AG09309 (cell line): ENCODE measurements around the gene LRCH3.
"Not testable (repeated sequence)": the region's sequence is repeated elsewhere in the genome, so short reads cannot be mapped to it uniquely, and the experiment has no call there.

ENCODE experiments used
- DNase-seq: peaks from one replicate; pipeline ENCODE4 v3.0.0-alpha.2; 2010; ENCODE audit warnings: low read depth
- H3K4me3 ChIP-seq: 2 replicates; pipeline ENCODE4 v1.5.1; 2011; ENCODE audit warnings: mild to moderate bottlenecking, low read depth, low read length, moderate library complexity; ENCODE audit not compliant: control insufficient read depth
- TF ChIP-seq, protein P1 (sequence below): IDR thresholded peaks from 2 replicates; pipeline ENCODE4 v1.5.1; 2011; ENCODE audit warnings: mild to moderate bottlenecking, low read depth, low read length, inconsistent platforms; ENCODE audit not compliant: insufficient read depth, control insufficient read depth; ENCODE audit errors: missing control alignments

LRCH3 gene

DNA sequence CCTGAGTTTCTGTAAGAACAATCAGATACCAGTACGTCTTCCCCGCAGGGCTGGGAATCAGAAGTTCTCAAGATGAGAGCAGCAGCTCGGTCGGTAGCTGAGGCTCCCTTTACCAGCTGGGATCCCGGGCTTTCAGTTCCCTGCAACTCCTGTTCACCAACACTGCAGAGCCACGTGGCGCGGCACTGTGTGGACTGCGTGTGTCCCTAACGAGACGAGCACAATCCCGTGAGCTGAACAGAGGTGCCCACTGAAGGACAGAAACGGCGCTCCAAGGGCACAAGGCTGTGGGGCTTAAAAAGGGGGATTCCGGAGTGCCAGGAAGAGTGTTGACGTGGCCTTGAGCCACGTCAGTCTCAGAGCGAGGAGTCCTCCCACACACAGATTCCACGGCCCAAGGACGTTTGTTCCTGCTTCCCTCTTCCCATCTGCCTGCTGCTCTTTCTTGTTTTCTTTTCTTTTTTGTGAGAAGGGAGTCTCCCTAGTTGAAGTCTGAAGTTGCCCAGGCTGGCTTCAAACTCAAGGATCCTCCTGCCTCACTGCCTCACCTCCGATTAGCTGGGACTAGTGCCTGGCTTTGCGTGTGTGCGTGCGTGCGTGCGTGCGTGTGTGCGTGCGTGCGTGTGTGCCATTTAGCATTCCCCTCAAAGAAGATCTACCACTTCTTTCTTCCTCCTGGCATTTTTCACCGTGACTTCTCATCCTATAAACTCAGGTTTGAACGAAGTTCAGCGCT is 121.9 kb downstream of the LRCH3 start:
- H3K4me3 ChIP-seq: no peak overlapping the region
- TF ChIP-seq, protein P1, sequence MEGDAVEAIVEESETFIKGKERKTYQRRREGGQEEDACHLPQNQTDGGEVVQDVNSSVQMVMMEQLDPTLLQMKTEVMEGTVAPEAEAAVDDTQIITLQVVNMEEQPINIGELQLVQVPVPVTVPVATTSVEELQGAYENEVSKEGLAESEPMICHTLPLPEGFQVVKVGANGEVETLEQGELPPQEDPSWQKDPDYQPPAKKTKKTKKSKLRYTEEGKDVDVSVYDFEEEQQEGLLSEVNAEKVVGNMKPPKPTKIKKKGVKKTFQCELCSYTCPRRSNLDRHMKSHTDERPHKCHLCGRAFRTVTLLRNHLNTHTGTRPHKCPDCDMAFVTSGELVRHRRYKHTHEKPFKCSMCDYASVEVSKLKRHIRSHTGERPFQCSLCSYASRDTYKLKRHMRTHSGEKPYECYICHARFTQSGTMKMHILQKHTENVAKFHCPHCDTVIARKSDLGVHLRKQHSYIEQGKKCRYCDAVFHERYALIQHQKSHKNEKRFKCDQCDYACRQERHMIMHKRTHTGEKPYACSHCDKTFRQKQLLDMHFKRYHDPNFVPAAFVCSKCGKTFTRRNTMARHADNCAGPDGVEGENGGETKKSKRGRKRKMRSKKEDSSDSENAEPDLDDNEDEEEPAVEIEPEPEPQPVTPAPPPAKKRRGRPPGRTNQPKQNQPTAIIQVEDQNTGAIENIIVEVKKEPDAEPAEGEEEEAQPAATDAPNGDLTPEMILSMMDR: no peak
- no peak for DNase-seq

DNA sequence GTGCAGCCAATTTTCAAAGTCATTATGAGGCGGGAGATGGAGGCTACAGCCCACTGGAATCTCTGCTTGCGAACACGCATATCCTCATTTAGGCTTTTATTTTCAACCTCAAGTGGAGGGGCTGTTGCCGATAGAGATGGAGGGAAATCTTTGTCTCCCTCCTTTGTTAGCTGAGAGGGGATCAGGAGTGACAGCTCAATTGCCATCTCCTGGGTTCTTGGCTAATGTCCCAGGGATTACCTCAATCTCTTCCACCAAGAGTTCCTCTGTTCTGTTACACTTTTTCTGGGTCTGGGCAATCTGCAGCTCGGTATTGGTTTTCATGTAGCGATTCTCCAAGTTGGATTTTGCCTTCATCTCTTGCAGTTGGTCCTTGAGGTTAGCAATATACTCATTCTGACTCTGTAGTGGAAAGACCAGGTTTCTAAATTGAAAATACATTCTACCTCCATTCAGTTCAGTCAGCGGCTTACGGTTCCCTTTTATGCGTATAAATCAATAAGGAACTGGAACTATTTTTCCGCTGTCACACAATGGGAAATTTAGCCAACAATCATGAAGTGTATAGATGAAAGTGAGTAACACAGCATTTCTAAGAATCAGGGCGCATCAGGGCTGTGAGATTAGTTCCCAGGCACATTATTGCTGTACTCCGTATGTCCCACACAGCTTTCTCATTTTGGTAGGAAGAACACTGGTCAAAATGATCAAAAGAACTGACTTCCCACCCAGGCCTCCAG is 122.8 kb downstream of the LRCH3 start:
- no peak overlapping the region for H3K4me3 ChIP-seq
- TF ChIP-seq, protein P1: no peak
- DNase-seq: no peak

DNA sequence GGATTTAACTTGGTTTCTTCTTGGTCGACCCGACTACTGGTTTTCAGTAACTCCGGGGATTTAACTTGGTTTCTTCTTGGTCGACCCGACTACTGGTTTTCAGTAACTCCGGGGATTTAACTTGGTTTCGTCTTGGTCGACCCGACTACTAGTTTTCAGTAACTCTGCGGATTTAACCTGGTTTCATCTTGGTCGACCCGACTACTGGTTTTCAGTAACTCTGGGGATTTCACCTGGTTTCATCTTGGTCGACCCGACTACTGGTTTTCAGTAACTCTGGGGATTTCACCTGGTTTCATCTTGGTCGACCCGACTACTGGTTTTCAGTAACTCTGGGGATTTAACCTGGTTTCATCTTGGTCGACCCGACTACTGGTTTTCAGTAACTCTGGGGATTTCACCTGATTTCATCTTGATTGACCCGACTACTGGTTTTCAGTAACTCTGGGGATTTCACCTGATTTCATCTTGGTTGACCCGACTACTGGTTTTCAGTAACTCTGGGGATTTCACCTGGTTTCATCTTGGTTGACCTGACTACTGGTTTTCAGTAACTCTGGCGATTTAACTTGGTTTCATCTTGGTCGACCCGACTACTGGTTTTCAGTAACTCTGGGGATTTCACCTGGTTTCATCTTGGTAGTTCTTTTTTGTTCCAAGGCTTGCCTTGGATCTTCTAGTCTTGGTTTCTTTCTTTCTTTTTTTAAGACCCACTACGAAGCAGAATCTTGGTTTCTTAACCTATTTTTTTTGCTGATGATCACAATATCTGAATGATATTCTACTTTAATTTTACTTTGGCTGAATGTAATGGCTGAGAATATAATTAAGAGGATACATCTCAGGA is 130.6 kb downstream of the LRCH3 start:
- DNase-seq: not testable (repeated sequence)

DNA sequence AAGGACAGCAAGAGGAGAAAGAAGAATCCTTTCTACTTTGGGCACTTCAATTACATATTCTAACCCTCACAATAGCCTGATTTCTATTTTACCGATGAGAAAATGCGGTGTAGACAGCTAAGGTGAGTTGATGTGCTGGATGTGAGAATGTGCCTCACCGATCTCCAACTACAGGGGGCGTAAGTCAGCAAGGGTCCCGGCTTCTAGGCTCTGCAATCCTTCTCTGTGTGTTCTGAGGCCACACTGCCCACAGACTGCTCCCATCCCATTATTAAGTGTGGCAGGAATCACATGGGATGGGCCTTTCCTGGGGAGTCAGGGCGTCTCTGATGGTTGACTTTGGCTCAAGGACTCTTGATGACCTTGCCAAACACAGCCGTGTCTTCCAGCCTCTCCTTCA is 135.4 kb downstream of the LRCH3 start:
- TF ChIP-seq, protein P1: no peak
- no peak for DNase-seq
- no peak overlapping the region for H3K4me3 ChIP-seq

More for the DNA sequence above, 130.6 kb downstream of the LRCH3 start:
- H3K4me3 ChIP-seq: not testable (repeated sequence)

DNA sequence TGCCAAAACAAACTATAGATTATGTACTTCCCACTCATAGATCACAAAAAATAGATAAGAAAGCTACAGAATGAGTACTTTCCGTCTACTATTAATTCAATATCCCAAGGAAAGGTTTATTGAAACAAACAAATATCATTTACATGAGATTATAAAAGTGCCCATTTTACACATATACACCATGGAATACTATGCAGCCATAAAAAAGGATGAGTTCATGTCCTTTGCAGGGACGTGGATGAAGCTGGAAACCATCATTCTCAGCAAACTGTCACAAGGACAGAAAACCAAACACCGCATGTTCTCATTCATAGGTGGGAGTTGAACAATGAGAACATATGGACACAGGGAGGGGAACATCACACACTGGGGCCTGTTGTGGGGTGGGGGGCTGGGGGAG is 136.5 kb downstream of the LRCH3 start:
- not testable (repeated sequence) for H3K4me3 ChIP-seq, DNase-seq

DNA sequence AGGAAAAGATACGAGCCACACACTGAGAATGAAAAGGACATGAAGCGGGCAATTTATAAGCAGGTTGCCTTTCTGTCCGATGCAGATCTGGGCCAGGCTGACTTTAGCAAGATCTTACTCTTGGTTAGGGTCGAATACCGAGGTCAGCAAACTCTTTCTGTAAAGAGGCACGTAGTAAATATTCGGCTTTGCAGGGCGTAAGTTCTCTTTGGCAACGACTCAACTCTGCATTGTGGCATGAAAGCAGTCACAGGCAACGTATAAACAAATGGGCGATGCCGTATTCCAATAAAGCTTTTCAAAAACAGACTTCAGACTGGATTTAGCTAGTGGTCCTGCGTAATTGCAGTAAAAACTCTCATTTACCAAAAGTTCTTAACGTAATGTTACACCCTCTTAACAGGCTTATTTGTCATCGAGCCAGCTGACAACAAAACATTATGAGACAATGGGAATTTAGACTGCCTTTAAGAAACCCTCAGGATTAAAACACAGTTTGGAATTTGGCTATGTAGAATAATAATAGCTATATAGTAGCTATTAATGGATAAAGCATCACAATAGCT is 145.8 kb downstream of the LRCH3 start:
- DNase-seq: no peak
- TF ChIP-seq, protein P1: no peak
- H3K4me3 ChIP-seq: no peak overlapping the region
